GM12874 (cell line): ENCODE measurements around the gene NAE1.

Source experiments
- CTCF ChIP-seq: IDR thresholded peaks from 2 replicates; pipeline ENCODE4 v1.5.1; 2011; ENCODE audit warnings: low read depth, mild to moderate bottlenecking, control low read depth, low read length, moderate library complexity; ENCODE audit not compliant: insufficient read depth

The NAE1 gene

GRCh38 chr16:66843191-66843590 is 12.4 kb upstream of the NAE1 start:
- no peak for TF ChIP-seq CTCF

- TF ChIP-seq CTCF: no peak
Observed at GRCh38 chr16:66842765-66843164, 12.0 kb upstream of the NAE1 start.

- TF ChIP-seq CTCF: no peak
Observed at GRCh38 chr16:66841366-66841765, 10.6 kb upstream of the NAE1 start.

- TF ChIP-seq CTCF: no peak
Observed at GRCh38 chr16:66840883-66841282, 10.1 kb upstream of the NAE1 start.

GRCh38 chr16:66834746-66835145 is 4.0 kb upstream of the NAE1 start:
- no peak for TF ChIP-seq CTCF

- TF ChIP-seq CTCF: no peak
Observed at GRCh38 chr16:66832661-66833305, 2.0 kb upstream of the NAE1 start.

- no peak for TF ChIP-seq CTCF
Observed at GRCh38 chr16:66832190-66832589, 1.4 kb upstream of the NAE1 start.
